Fibroblast of upper back skin (primary cell): ENCODE measurements around the gene DYRK4.
A peak's percentile ranks its signal among the peaks of the same experiment; 100 is the strongest.
"Not testable (repeated sequence)": the region's sequence is repeated elsewhere in the genome, so short reads cannot be mapped to it uniquely, and the experiment has no call there.

ENCODE experiments used
- DNase-seq: peaks from one replicate; pipeline ENCODE4 v3.0.0-alpha.2; 2013

Gene DYRK4

GRCh38 chr12:4562034-4562657 lies at the start of gene DYRK4:
Gene DYRK4, plus strand, starts transcription at chr12:4562208. Its CDS starts 38 bp downstream, at chr12:4562246.
- peak; percentile 70 for DNase-seq

- peak; percentile 73 for DNase-seq
Observed at GRCh38 chr12:4518106-4518728, 43.8 kb upstream of the DYRK4 start.

- not testable (repeated sequence) for DNase-seq
Observed at GRCh38 chr12:4523443-4523842, 38.6 kb upstream of the DYRK4 start.

GRCh38 chr12:4526923-4527546 lies 35.0 kb upstream of the DYRK4 start:
- peak; percentile 9 for DNase-seq

GRCh38 chr12:4530160-4530559 lies 31.8 kb upstream of the DYRK4 start:
- no peak for DNase-seq

- DNase-seq = no peak
Observed at GRCh38 chr12:4530982-4531586, 30.9 kb upstream of the DYRK4 start.

GRCh38 chr12:4535092-4535491 lies 26.9 kb upstream of the DYRK4 start:
- DNase-seq = no peak

- DNase-seq = no peak
Observed at GRCh38 chr12:4535871-4536270, 26.1 kb upstream of the DYRK4 start.

- DNase-seq = peak; percentile 96
Observed at GRCh38 chr12:4538207-4539160, 23.5 kb upstream of the DYRK4 start, which contains the start of gene RAD51AP1. Gene RAD51AP1, plus strand, starts transcription at chr12:4538890. Its CDS starts 50 bp downstream, at chr12:4538940.

GRCh38 chr12:4539167-4539870 lies 22.7 kb upstream of the DYRK4 start:
- DNase-seq = no peak

- DNase-seq = no peak
Observed at GRCh38 chr12:4540170-4540569, 21.8 kb upstream of the DYRK4 start.

GRCh38 chr12:4540638-4541037 lies 21.4 kb upstream of the DYRK4 start:
- DNase-seq = no peak

GRCh38 chr12:4545195-4545594 lies 16.8 kb upstream of the DYRK4 start:
- DNase-seq = no peak

GRCh38 chr12:4552191-4552590 lies 9.8 kb upstream of the DYRK4 start:
- DNase-seq = no peak

GRCh38 chr12:4553943-4554342 lies 8.1 kb upstream of the DYRK4 start:
- DNase-seq = no peak

- DNase-seq = no peak
Observed at GRCh38 chr12:4555804-4556203, 6.2 kb upstream of the DYRK4 start.

- DNase-seq = no peak
Observed at GRCh38 chr12:4556735-4557530, 5.1 kb upstream of the DYRK4 start.

GRCh38 chr12:4557586-4557985 lies 4.4 kb upstream of the DYRK4 start:
- DNase-seq = no peak

- DNase-seq = no peak
Observed at GRCh38 chr12:4558171-4558570, 3.8 kb upstream of the DYRK4 start.

GRCh38 chr12:4563336-4563735 lies 1.3 kb downstream of the DYRK4 start:
- DNase-seq = peak; percentile 7

- DNase-seq = no peak
Observed at GRCh38 chr12:4564818-4565217, 2.8 kb downstream of the DYRK4 start.
